Spleen (tissue), 11 donors: ENCODE measurements around the gene MATCAP1. TPM values are rescaled to one million over a fixed set of nuclear protein-coding genes. Genes with fewer than 3 reads are reported as not detected.

Source experiments
- DNase-seq: peaks from one replicate; pipeline ENCODE4 v3.0.0-alpha.2; 2020
- H3K27ac ChIP-seq, 8 donors: fragments of 200-600 bp; sonication (generic) in 7 of 8; 1 replicate in 4 of 8; 2 replicates in 4 of 8; pipeline versions ENCODE4 v1.5.0 to v1.8.0; 2016 to 2021; ENCODE audit warnings: inconsistent platforms in 4 of 8, mild to moderate bottlenecking in 4 of 8, moderate library complexity in 1 of 8
- H3K27me3 ChIP-seq, 7 donors: fragments of 200-600 bp; sonication (generic) in 6 of 7; replicated peaks in 1 of 7; 1 replicate in 4 of 7; 2 replicates in 3 of 7; pipeline versions ENCODE4 v1.5.0 to v1.8.0; 2016 to 2021; ENCODE audit warnings: inconsistent platforms in 3 of 7, mild to moderate bottlenecking in 1 of 7
- H3K36me3 ChIP-seq, 6 donors: fragments of 200-600 bp; sonication (generic) in 5 of 6; 1 replicate in 4 of 6; 2 replicates in 2 of 6; pipeline versions ENCODE4 v1.5.0 to v1.8.0; 2016 to 2021; ENCODE audit warnings: inconsistent platforms in 2 of 6
- H3K4me1 ChIP-seq, 6 donors: fragments of 200-600 bp; sonication (generic) in 5 of 6; 1 replicate in 3 of 6; 2 replicates in 3 of 6; pipeline versions ENCODE4 v1.5.0 to v1.8.0; 2016 to 2021; ENCODE audit warnings: inconsistent platforms in 3 of 6
- H3K4me3 ChIP-seq, 8 donors: fragments of 200-600 bp; sonication (generic) in 7 of 8; 1 replicate in 4 of 8; 2 replicates in 4 of 8; pipeline versions ENCODE4 v1.5.0 to v1.8.0; 2016 to 2021; ENCODE audit warnings: inconsistent platforms in 4 of 8, mild to moderate bottlenecking in 4 of 8, moderate library complexity in 2 of 8
- H3K9me3 ChIP-seq, 8 donors: fragments of 200-600 bp; sonication (generic) in 7 of 8; 1 replicate in 4 of 8; 2 replicates in 4 of 8; pipeline versions ENCODE4 v1.5.0 to v1.8.0; 2016 to 2021; ENCODE audit warnings: inconsistent platforms in 4 of 8
- POLR2A ChIP-seq, 3 donors: fragments of 450-650 bp; IDR thresholded peaks; one replicate each; pipeline ENCODE4 v1.5.1; 2017; ENCODE audit warnings: antibody characterized with exemption in 3 of 3, mild to moderate bottlenecking in 1 of 3
- POLR2AphosphoS5 ChIP-seq, 3 donors: sonication (generic); formaldehyde crosslinking; IDR thresholded peaks; one replicate each; pipeline ENCODE4 v1.5.1; 2017; ENCODE audit warnings: antibody characterized with exemption in 3 of 3
- WGBS, 5 donors: extraction: QIAGEN DNeasy Blood & Tissue Kit in 3 of 5; methylation state at CpG; one replicate each; pipeline versions ENCODE4 v1.1.5 to v1.1.7; 2013 to 2018; 5-methylcytosine and 5-hydroxymethylcytosine counted together
- intact Hi-C: fragments of 100-400 bp; cut with DNase I; formaldehyde crosslinking; loops from one replicate; pipeline ENCODE4 v1.15.0; 2023; ENCODE audit warnings: low total_unique reads
- polyA plus RNA-seq, 3 donors: library from polyadenylated mRNA; stranded (reverse); fragments of 200-250 nt; gene quantifications; one replicate each; pipeline ENCODE4 v1.2.1, GENCODE V29; 2013
- total RNA-seq, 7 donors: library from RNA; depleted of rRNA in 3 of 7; stranded (reverse); fragments of >200 nt in 3 of 7; fragmentation: NEBNext Ultra II Directional in 4 of 7; extraction: Animal tissue kit (Norgen Biotek cat#: 25700) in 4 of 7; gene quantifications; one replicate each; pipeline versions ENCODE4 v1.1.0 to v1.2.1, GENCODE V29; 2016 to 2021
- TF ChIP-seq, protein P1 (sequence below), 11 experiments: fragments of 200-600 bp in 7 of 11; fragments of 450-650 bp in 4 of 11; sonication (generic) in 4 of 11; IDR thresholded peaks in 8 of 11; conservative IDR thresholded peaks in 3 of 11; 1 replicate in 7 of 11; 2 replicates in 4 of 11; pipeline versions ENCODE4 v1.4.0 to v1.8.0; 2016 to 2021; ENCODE audit warnings: antibody characterized with exemption in 11 of 11, inconsistent platforms in 4 of 11, mild to moderate bottlenecking in 1 of 11
- donor health status: healthy with polysubstance abuse.
- donor health status: DM: no; HTN: no; CAD: no; lungs with moderate emphysema.
- donor health status: DM: no; HTN: no; CAD: no.
- donor health status: Bipolar disorder and iron deficiency.
- donor health status: healthy.
- donor health status: DM: no; HTN: no; CAD: no.
- donor health status: DM: yes; HTN: yes; CAD: no.

MATCAP1 gene
- total and polyA plus RNA-seq, 10 donors = 8.9 to 59.4 (median 20.6) TPM

DNA sequence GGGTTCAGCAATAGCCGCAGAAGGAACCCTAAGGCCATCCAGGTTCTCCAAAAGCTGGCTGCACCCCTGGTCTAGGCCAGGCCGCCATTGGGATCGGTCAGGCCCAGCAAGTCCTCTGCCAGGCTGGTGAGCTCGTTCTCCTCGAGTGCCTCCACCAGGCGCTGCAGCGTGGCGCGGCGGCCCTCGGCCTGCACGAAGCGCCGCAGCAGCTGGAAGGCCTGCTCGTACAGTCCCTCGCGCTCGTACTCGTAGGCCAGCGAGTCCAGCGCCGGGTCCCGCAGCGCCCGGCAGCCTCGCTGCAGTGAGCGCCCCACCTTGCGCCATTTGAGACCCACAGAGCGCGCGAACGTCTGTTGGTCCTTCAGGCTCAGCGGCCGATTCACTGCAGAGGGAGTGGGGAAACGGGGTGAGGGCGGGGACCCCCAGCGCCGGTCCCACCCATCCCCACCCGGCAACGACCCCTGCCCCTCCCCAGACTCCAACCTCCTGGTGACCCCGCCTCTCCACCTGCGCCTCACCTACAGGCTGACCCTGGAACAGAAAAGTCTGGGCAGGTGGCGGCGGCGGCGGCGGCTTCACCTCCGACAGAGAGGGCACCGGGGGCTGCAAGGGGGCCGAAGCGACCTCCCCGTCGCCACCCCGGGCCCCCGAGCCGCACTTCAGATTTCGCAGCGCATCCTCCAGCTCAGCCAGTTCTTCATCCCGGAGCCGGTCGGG, 29.0 kb downstream of the MATCAP1 start:
- TF ChIP-seq, protein P1, sequence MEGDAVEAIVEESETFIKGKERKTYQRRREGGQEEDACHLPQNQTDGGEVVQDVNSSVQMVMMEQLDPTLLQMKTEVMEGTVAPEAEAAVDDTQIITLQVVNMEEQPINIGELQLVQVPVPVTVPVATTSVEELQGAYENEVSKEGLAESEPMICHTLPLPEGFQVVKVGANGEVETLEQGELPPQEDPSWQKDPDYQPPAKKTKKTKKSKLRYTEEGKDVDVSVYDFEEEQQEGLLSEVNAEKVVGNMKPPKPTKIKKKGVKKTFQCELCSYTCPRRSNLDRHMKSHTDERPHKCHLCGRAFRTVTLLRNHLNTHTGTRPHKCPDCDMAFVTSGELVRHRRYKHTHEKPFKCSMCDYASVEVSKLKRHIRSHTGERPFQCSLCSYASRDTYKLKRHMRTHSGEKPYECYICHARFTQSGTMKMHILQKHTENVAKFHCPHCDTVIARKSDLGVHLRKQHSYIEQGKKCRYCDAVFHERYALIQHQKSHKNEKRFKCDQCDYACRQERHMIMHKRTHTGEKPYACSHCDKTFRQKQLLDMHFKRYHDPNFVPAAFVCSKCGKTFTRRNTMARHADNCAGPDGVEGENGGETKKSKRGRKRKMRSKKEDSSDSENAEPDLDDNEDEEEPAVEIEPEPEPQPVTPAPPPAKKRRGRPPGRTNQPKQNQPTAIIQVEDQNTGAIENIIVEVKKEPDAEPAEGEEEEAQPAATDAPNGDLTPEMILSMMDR (IDR thresholded peaks at IDR 0.05 in 8 of 11, conservative IDR thresholded peaks at IDR 0.05 in 3 of 11) = no peak
- peak in 2 of 3 donors; percentile 7 to 19 for TF ChIP-seq POLR2AphosphoS5 (IDR thresholded peaks at IDR 0.05)
- H3K4me3 ChIP-seq = peak overlapping the region in 6 of 8 donors; percentile 1 to 59 (median 17)

DNA sequence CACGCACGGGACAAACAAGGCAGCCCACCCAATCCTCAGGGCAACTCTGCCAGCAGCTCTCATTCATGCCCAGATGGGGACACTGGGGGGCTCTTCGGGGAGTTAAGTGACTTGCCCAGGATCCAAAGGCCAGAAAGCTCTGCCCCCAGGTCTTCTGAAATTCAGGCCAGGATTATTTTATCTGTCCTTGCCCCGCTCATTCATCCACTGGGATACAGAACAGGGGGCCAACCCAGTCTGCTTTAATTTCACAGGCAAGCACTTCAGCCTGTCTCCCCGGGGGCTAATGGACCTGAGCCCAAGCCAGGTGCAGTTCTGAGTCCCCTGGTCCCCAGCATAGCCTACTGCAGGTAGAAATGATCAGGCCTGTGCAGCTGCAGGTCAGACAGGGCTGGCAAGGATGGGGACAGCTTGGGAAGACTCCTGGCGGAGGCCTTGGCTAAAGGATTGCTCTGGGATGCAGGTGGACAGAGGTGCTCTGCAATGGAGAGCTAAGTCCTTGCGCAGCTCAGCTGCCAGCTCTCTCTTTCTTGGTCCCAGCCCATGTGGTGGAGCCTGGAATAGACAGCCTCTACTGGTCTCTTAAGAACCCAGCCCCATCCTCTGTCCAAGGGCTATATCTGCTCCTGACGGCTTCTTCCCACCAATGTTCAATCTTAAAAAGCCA, 32.2 kb downstream of the MATCAP1 start:
- H3K27ac ChIP-seq = peak overlapping the region in 7 of 8 donors; percentile 78 to 85 (median 81)

More for the DNA sequence above, 29.0 kb downstream of the MATCAP1 start:
- WGBS, 5 donors = 37 to 75% (median 42%) methylated on average over 12 to 61 of the region's 61 CpGs
- H3K27ac ChIP-seq = no peak overlapping the region
- peaks cover 28 to 80% (median 58%) of the 10 kb centered on the region in 6 donors for H3K4me1 ChIP-seq
- H3K9me3 ChIP-seq = no peaks in the 10 kb centered on the region
- peaks cover 0 to 35% (median 16%) of the 10 kb centered on the region in 7 donors for H3K27me3 ChIP-seq
- intact Hi-C loops = loop anchor here (5.0 kb wide), 1 partner anchor 177 kb away; no protein-coding TSS in a partner anchor
- DNase-seq = peak; percentile 75
- peaks cover 0 to 7% (median 0%) of the 10 kb centered on the region in 6 donors for H3K36me3 ChIP-seq

DNA sequence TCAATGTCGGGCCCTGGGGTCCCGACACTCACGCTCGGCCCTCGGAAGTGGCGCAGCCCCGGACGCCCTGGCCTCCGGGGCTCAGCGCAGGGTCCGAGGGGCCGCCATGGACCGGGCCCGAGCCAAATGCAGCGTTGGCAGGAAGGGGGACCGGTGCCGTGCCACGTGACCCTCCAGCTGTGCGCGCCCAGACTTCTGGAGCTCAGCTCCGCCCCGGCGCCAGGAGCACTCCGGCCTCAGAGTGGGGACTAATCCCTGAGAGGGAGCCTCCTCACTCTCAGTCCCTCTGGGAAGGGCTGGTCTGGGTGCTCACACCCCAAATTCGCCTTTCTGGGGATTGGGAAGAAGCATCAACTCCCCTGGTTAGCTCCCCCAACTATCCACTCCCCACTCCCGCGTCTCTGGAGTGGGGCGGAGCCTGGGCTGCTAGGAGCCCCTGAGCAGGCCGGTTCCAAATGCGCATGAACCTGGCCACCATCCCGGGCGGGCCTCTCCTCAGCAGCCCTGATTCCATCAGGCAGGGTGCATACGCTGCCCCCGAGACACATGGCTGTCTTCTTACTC, 32.8 kb downstream of the MATCAP1 start, which contains the start of gene B3GNT9:
Gene B3GNT9, minus strand, starts transcription at position 166 of the 564 bp plus-strand sequence. CDS start 513 bp downstream, outside the sequence.
- 2 to 7% (median 3%) methylated on average over 30 to 34 of the region's 34 CpGs for WGBS, 5 donors
- Histone ChIP-seq H3K4me1 (peaks cover 17 to 53% (median 37%) of the 10 kb centered on the region in 6 donors), H3K36me3 (peaks cover 0 to 45% (median 28%) of the 10 kb centered on the region in 6 donors), H3K27me3 (peaks cover 0 to 46% (median 23%) of the 10 kb centered on the region in 7 donors), H3K27ac (peak within 1 kb of the TSS; percentile 57 to 85 (median 80)), H3K9me3 (no peaks in the 10 kb centered on the region), H3K4me3 (peak within 1 kb of the TSS; percentile 38 to 73 (median 49))
- peak; percentile 86 for DNase-seq
- intact Hi-C loops = loop anchor here (5.0 kb wide), 1 partner anchor 174 kb away; no protein-coding TSS in a partner anchor
- TF ChIP-seq POLR2A (IDR thresholded peaks at IDR 0.05) = no peak
- TF ChIP-seq POLR2AphosphoS5 (IDR thresholded peaks at IDR 0.05) = peak in 2 of 3 donors; percentile 66 to 76

More for the DNA sequence above, 32.2 kb downstream of the MATCAP1 start:
- no peak for TF ChIP-seq POLR2AphosphoS5 (IDR thresholded peaks at IDR 0.05)
- TF ChIP-seq, protein P1 (IDR thresholded peaks at IDR 0.05 in 8 of 11, conservative IDR thresholded peaks at IDR 0.05 in 3 of 11) = no peak
- no peak for TF ChIP-seq POLR2A (IDR thresholded peaks at IDR 0.05)
- DNase-seq = no peak
- H3K27me3 ChIP-seq = peaks cover 0 to 46% (median 23%) of the 10 kb centered on the region in 7 donors
- WGBS, 5 donors = 67 to 84% (median 68%) methylated on average over 6 to 8 of the region's 8 CpGs
- H3K9me3 ChIP-seq = no peaks in the 10 kb centered on the region
- peaks cover 0 to 39% (median 21%) of the 10 kb centered on the region in 6 donors for H3K36me3 ChIP-seq
- peaks cover 19 to 59% (median 41%) of the 10 kb centered on the region in 6 donors for H3K4me1 ChIP-seq
- H3K4me3 ChIP-seq = peak overlapping the region in 4 of 8 donors; percentile 47 to 73 (median 56)
- intact Hi-C loops = loop anchor here (5.0 kb wide), 1 partner anchor 174 kb away; no protein-coding TSS in a partner anchor
